RWPE1 (cell line): ENCODE measurements around the gene GLTPD2.

Experiments
- CTCF ChIA-PET: fragments of 350-600 bp; sonication (Branson Sonifier 250); formaldehyde crosslinking; extraction: SDS; loops from one replicate; lab custom pipeline; 2021; lab: Yijun Ruan, JAX
- POLR2A ChIA-PET: fragments of 400-600 bp; formaldehyde crosslinking; extraction: SDS; loops from one replicate; lab custom pipeline; 2020; ENCODE audit warnings: antibody characterized with exemption; ENCODE audit not compliant: low non-redundant PET; lab: Yijun Ruan, JAX
- DNase-seq: peaks from one replicate; pipeline ENCODE4 v3.0.0; 2012; ENCODE audit warnings: low spot score
- H3K27ac ChIP-seq: fragments of 450-650 bp; 2 replicates; pipeline ENCODE4 v1.5.1; 2017
- TF ChIP-seq, protein P1 (sequence below): fragments of 450-650 bp; conservative IDR thresholded peaks from 2 replicates; pipeline ENCODE4 v1.5.1; 2017; ENCODE audit warnings: low read depth, mild to moderate bottlenecking

GLTPD2 gene

DNA sequence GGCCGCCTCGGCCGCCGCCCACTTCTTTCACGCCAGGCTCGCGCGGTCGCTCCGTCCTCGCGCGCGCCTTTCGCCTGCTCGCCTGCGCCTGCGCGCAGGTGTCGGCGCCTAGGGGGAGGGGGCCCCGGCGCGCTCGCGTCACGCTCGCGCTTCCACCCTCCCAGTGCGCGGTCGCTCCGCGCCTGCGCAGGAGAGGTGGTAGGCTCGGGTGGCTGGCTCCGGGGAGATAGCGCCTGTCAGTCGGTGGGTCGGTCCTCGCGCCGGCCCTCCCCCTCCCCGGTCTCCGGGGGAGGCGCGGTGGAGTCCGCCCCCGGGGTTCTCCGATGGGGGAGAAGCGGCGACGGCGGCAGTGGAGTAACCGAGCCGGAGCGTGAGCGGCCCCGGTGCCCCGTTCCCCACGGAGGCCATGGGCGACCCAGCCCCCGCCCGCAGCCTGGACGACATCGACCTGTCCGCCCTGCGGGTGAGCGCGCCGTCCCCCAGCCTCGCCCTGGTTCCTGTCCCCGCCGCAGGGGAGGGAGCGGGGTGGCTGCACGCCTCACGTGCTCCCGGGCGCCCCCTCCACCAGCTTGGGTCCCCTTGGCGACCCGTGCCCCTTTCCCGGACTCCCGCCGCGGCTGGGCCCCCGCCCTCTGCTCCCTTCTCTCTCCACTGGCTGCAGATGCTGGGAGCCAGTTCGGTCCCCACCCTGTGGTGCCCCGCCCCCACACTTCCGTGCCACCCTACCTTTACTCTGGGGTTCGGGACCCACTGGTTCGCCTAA is 44.6 kb downstream of the GLTPD2 start, which contains the start of gene MINK1:
Gene MINK1, plus strand, starts transcription at position 163 of the 763 bp plus-strand sequence. Its CDS starts 244 bp downstream, at position 407.
- CTCF ChIA-PET = interaction anchor here (0.6 kb wide), 1 partner anchor 15 kb away, joined by 3 read pairs; no protein-coding TSS in a partner anchor
- POLR2A ChIA-PET = no interaction called here
- H3K27ac ChIP-seq = peak within 1 kb of the TSS; percentile 92
- TF ChIP-seq, protein P1, sequence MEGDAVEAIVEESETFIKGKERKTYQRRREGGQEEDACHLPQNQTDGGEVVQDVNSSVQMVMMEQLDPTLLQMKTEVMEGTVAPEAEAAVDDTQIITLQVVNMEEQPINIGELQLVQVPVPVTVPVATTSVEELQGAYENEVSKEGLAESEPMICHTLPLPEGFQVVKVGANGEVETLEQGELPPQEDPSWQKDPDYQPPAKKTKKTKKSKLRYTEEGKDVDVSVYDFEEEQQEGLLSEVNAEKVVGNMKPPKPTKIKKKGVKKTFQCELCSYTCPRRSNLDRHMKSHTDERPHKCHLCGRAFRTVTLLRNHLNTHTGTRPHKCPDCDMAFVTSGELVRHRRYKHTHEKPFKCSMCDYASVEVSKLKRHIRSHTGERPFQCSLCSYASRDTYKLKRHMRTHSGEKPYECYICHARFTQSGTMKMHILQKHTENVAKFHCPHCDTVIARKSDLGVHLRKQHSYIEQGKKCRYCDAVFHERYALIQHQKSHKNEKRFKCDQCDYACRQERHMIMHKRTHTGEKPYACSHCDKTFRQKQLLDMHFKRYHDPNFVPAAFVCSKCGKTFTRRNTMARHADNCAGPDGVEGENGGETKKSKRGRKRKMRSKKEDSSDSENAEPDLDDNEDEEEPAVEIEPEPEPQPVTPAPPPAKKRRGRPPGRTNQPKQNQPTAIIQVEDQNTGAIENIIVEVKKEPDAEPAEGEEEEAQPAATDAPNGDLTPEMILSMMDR = no peak
- peak; percentile 99 for DNase-seq

DNA sequence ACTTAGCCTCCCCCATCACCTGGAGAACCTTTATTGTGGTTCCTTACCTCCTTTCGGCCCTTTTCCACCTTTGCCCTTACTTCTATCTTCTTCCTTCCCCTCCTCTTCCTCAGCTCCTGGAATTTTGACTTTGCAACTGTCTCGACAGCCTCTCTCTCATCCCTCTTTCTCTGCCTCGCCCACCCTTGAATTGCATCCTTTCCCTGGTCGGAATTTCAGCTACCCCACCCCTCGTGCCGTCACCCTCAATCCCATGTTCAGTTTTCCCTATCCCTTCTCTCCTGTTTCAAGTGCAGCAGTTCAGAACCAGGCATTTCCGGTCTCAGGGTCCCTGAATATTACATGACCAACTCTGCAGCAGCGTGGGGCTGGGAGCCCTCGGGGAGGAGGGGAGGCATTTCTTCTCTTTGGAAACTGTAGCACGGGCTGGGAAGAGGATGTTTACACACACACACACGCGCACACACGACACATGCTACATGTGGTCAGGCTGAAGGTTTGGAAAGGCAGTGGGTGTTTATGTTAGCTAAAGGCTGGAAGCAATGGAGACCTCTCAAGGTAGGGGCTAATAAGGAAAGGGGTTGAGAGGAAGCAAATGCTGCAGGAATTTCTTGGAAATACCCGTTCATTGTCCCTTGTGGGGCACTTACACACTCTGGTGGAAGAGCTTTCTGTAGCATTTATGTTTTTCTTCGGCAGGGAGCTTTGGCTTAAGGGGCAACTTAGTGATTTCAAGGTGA is 45.3 kb downstream of the GLTPD2 start:
- DNase-seq = no peak
- ChIA-PET CTCF (interaction anchor here (0.6 to 0.7 kb wide), 2 partner anchors 69 to 166 kb away, joined by 3 to 4 read pairs; partner anchors contain the start of gene CHRNE), POLR2A (interaction anchor here (0.6 kb wide), 1 partner anchor 133 kb away, joined by 3 read pairs; no protein-coding TSS in a partner anchor)
- TF ChIP-seq, protein P1 = no peak
- H3K27ac ChIP-seq = peak overlapping the region; percentile 92

DNA sequence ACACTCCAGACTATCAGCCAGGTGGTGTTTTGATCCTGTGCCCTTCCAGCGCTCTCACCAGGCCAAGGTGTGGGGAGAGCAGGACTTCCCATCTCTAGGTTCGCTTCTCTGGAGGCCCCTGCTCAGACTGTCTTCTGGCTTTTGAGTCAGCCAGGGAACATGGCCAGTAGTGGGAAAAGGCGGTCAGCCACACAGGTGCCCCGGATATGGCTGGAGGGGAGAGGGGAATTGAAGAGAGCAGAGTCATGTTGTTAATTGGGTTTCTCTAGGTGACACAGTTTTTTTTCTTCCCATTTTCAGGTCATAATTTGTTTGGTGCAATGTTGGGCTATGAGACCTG is 45.9 kb downstream of the GLTPD2 start:
- no peak for DNase-seq
- ChIA-PET CTCF (interaction anchor here (0.6 to 0.7 kb wide), 2 partner anchors 68 to 166 kb away, joined by 3 to 4 read pairs; partner anchors contain the start of gene CHRNE), POLR2A (no interaction called here)
- TF ChIP-seq, protein P1 = no peak
- peak overlapping the region; percentile 92 for H3K27ac ChIP-seq

DNA sequence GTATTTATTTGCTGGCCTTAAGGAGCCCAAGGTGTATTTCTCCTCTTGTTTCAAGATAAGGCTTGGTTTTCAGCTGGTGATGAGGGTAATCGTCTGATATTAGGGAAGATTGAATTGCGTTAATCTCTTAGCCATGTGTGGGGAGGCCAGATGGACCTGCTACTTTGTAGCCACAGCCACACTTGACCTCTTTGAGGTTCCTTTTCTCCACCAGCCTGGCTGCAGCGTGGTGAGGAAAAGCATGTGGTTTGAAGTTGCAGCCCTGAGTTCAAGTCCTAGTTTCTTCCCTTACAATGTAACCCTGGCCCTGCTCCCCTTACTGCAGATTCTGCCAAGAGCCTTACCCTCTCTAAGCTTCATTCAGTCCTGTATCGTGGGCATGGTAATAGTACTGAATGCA is 47.5 kb downstream of the GLTPD2 start:
- ChIA-PET CTCF (interaction anchor here (0.7 kb wide), 1 partner anchor 27 kb away, joined by 4 read pairs; no protein-coding TSS in a partner anchor), POLR2A (no interaction called here)
- TF ChIP-seq, protein P1 = no peak
- no peak for DNase-seq
- H3K27ac ChIP-seq = peak overlapping the region; percentile 92

DNA sequence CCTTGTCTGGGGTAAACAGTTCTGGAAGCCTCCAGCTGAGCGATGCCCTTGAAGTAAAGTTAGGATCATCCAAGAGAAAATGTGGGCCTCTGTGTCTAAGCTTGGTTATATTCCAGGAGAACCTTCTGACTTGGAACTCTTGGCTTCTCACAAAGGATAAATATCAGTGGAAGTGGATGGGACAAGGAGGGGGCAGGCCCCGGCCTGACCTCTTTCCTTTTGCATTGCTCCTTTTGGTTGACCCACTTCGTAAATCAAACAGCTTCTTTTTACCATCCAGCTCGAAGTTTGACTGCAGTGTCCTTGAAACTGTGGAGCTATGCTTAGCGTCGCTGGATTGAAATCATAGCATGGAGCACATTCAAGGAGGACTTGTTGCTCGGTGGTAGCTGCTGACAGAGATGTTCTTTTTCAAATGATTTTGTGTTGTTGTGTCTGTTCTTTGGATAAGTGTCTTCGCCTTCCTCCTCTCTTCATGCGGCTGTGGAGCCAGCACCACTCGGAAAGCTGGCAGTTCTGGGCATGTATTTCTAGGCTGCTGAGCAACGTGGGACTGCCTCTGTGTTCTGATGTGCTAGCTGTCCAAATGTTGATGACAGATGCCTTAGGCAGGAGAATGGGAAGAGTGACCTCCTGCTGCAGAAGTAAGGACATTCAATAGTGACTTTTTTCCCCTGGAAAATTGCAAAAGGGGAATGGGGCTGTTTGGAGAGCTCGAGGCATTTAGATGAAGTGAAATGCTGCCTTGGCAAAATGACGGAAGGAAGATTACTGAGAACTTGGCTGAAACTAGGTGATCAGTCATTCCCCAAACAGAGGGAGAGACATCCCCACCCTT is 48.9 kb downstream of the GLTPD2 start:
- H3K27ac ChIP-seq = no peak overlapping the region
- POLR2A ChIA-PET = interaction anchor here (0.6 kb wide), 1 partner anchor 609 kb away, joined by 3 read pairs; no protein-coding TSS in a partner anchor
- TF ChIP-seq, protein P1 = no peak
- no peak for DNase-seq
- CTCF ChIA-PET = interaction anchor here (0.6 to 1.3 kb wide), 3 partner anchors 45 to 51 kb away, joined by 3 read pairs; partner anchors contain the start of gene GLTPD2
